Fibroblast of gingiva (primary cell): Measurements from ENCODE around the gene FKBP11.

ENCODE experiments used
- DNase-seq: peaks from one replicate; pipeline ENCODE4 v3.0.0-alpha.2; 2011; ENCODE audit warnings: low read depth

FKBP11 gene

DNA sequence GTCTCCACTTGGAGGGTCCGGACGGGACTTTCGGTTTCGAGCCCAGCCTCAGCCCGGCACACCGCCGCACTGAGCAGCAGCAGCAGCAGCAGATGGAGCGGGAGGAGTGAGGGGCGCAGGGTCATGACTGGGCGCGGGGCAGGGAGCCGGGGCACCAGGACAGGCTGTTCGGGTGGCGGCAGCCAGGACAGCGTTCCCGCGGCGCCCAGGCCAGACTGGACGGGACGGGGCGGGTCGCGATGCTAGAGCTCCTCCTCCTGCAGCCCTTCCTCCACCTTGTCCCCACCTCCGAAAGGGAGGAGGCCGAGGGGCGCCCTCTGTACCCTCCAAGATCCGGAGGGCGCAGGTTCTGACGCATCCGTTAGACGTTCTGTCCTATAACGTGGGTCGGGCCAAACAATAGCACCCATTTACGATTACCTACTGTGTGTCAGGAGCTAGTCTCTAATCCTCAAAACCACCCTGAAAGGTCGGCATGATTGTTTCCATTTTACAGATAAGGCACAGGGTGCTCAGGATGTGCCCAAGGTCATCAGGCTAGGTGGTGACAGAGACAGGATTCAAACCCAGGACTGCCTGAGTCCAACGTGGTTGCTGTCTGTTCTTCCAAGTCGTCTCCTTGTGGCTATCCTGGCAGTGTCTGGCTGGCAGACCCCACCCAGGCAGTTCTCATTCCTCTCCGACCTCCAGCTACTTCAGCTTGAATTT lies at the start of gene FKBP11:
TSS of gene FKBP11 (minus strand) at position 189 of the 708 bp plus-strand sequence. CDS start at position 125, 64 bp downstream.
- peak; percentile 54 for DNase-seq

DNA sequence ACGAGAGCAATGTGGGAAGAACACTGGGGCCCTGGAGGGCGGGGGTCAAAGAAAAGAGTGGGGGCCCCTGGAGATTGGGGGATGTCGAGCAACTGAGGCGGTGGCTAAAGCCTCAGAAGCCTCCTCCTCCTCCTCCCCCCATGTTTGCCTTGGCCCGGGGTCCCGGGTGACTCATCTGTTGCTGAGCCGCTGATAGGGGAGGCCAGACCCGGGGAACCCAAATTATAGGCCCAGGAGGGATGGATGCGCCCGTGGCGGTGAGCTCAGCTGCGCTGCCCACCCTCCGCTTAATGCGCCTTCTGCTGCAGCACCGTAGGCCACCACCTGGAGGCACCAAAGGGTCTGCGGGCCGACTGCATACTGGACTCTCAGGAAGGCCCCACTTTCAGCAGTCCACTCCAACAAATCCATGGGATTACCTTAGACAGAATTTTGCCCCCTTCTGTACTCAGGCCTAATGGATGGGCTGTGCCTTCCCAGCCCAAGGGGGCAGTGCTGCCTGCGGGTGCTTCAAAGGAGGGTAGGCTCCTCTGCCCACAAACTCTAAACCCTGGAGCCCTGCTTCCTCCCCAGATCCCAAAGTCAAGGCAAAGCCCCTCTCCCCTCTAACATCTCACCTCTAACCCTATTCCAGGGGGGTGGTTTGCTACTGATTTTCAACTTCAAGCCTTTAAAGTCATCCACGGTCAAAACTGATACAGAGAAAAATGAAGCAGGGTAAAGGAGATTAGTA lies 48.8 kb upstream of the FKBP11 start:
- DNase-seq = peak; percentile 29

DNA sequence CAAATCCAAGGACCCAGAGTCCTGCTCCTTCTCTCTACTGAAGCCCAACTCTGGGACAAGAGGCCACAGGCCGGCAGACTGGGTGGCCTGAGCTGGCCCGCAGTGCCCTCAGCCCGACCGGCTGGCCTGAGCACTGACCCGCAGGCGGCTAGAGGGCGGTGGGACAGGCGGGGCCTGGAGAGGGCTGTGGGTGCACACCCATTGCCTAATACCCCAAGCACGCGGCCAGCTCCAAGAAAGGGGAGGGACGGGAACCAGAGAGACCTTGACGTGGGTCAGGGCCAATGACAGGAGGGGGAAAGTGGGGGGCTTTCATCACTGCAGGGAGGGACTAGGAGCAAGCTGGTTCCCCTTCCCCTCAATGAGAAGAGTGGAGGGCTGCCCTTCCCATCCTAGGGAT lies 48.2 kb upstream of the FKBP11 start:
- DNase-seq = peak; percentile 35

DNA sequence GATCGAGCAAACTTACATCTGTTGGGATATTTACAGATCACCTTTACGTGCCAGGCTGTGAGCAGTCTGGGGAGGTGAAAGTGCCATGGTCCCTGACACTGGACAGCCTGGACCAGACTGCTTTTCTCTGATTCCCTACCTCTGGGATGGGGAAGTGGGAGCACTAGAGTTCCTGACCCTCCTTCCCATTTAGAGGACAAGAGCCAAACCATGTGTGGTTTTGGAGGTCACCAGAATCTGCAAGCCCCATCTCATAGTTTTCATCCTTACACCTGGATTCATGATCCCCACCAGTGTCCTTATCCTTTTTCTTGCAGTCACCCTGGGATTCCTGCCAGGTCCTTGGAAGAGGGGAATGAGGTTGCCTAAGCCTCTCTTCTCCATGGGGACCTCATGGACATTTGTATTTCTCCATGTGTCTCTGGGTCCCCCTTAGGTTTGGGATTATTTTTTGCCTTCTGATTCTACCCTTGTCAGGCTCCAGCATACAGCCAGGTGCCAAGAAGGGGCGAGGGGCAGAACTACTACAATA lies 47.7 kb upstream of the FKBP11 start:
- DNase-seq = no peak

DNA sequence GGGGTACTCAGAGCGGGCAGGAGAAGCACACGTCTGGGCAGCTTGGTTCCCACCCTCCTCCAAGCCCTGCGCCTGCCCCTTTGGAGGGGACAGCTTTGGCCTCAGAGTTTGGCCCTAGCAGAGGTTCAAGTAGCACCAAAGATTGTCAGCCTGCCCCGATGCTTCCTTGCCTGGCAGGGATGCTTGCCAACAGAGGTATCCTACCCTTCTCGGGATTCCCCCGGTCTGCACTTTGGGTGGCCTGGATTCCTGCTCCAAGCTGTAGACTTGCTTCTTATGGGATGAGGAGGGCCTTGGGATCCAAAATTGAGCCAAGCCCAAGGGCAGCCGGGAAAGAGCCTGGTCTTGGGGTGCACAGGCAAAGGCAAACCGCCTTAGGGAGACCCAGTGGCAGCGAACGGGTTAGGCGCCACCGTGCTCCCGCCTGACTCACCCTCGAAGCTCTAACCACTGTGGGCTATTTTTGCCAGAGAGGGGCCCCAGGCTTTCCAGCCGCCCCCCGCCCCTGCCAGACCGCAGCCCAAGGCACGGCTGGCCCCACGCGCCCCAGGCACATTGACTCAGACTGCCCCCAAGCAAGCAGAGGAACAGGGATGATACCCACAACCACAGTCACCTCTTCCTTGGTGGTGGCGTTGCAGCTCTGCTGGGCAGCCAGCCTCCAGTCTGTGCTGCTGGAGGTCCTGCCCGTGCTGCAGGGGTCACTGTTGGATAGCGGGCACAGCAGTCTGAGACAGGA lies 47.1 kb upstream of the FKBP11 start:
- no peak for DNase-seq

DNA sequence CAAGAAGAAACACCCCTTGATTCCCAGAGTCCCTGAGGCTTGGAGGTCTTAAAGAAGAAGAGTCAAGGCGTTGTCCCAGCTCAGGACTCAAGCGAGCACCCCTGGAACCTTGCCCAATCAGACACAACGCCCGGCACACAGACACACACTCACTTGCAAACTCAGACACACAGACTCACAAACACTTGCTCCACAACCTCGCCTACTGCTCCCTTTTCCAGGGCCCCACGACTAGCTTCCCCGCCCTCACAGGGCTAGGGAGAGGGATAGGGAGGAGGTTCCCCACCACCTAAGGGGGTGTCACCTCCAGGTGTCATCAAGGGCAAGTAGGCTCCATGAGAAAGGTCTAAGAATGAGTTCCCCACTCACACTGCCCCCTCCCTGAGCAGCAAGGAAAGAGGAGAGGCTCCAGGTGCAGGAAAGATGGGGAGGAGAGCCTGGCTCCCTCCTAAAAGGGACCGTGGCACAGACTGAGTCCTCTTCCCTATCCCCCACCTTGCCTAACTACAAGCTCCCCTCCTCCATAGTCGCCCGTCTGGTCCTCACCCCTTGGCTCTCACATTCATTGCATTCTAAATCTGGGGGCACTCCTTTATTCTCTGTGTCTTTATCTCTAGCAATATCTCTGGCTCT lies 45.5 kb upstream of the FKBP11 start:
- no peak for DNase-seq

DNA sequence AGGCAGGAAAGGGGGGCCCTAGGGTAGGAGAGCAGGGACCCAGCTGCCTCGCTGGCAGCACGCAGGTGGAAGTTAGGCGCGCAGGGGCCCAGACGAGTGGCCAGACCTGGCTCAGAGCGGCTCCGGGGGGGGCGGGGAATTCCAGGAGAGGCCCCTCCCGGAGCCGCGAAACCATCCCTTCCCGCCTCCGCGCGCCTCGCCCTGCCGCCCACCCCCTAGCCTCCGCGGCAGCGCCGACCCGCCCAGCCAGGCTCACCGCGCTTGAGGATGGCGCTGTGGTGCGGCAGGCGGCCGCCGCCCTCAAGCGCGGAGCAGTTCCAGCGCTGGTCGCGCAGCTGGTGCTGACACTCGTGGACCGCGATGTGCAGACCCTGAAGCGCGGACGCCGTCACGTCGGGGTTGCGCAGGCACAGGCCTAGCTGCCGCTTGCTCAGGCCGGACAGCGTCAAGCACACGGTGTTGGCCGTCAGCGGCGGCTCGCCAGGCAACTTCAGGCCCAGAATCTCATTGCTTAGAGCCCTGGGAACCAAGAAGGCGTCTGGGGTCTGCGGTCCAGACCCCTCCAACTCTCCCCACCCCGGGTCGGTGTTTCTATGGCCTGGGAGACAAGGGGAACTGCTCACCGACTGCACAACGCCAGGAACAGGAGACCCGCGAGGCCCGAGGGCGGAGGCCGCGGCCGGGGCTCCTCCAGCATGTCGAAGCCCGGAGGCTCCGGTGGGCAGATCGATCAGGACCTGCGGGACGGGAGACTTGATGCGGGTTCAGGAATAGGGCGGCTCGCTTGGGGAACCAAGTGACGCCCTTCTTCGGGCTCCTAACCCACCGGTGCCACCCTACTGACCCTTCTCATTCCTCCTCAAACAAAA lies 44.8 kb upstream of the FKBP11 start:
- DNase-seq = no peak

DNA sequence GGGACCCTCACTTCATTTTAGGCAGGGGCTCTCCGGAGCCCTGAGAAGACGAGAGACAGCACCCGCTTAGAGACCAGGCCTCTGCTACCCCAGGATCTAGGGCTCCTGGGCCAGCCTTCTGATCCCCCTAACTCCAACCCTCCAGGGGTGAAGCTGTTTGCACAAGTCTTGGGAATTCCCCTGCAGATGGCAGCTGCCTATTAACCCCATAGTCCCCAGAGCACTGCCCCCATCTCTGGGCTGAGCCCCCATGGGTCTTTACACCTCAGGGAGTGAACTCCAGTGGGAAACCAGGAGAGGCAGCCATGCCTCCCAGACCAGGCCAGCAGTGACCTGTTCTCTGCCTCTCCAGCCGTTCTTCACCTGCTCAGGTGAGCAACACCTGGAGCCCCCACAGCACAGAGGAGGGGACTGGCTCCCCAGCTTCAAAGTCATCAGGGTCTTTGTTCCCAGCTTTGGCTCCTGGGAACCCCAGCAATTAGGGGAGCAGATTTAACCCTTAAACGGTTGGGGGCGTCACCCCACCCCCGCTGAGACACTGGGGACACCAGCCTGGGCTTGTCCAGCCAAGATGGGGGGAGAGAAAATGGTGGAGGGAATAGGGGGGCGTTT lies 44.0 kb upstream of the FKBP11 start:
- DNase-seq = no peak

DNA sequence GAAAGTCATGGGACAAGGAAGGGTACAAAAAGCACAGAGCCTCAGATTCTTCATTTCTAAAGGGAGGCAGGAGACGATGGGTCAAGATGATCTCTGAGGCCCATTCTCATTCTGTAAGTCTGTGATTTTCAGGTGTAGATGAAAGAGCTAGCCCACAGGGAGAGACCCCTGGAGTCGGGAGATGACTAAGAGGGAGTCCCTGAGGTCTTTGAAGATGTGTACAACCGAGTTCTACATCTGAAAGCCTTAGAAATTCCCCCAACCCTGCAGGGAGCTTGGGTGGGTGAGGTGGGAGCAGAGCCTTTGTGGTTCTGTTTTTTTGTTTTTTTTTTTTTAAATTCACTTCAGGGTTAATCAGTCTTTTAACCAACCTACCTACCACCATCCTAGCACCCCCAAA lies 43.2 kb upstream of the FKBP11 start:
- DNase-seq = no peak

DNA sequence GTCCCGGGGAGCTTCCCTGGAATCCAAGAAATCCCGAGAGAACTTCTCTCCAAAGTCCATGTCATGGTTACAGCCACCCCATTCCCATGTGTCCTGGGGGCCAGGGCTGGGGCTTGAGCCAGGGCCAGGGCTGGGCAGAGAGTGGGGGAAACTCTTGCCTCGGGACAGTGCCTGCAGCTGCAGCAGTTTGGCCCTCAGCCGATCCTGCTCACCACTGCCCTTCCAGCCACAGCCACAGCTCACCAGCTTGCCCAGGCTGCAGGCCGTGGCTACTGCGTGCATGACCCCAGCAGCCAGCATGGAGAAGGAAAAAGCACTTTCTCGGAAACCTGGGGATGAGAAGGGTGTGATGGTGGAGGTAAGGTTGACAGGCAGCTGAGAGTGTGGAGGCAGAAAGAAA lies 42.7 kb upstream of the FKBP11 start:
- DNase-seq = no peak

DNA sequence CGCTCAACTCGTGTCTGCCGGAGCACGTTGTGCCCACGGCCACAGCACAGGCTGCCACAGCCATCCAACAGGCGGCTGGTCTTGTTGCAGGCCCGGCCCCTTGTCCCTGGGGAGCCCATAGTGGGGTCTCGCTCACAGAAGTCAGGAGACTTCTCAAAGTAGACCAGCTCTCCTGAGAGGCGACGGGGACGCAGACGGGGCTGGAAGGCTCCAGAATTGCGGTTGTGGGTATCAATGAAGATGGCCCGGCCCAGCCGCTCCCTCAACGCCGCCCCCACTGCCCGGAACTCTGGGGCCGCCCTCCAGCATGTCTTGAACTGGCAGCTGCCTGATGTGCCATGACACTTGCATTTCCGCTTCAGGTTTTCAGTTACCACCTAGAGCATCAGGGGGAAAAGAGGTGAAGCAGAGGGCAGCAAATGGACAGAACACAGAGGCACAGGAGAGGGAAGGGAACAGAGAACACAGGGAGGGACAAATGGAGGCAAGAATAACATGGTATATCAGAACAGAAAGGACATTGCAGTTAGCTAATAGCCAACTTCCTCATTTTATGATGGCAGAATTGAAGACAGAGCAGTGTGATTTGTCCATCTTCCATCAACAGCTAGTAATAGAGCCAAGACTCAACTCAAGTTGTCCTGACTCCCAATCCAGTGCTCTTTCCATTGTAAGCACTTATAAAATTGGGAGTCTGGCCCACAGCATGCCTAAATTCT lies 41.0 kb upstream of the FKBP11 start:
- no peak for DNase-seq

DNA sequence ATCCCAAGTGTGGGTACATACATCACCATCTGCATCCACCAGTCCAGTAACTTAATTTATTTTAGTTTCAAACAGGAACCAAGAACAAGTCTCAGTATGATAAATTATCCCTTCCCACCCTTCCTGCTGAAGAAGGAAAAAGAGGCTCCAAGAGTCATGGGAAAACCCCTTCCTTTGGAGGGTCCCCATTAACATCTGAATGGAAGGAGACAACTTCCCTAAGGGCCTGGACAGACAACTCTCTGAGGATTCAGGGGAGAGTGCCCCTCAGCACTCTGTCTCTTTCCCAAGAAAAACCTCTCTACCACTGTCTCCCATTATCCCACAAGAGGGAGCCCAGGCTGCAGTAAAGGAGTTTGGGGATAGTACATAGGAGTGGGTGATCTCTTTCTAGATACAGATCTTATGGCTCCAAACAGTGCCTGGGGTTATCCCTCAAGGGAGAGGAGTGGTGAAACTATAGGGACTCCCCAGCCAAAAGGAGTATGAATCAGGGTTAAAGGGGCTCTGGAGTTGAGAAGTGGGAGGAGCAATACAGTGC lies 40.1 kb upstream of the FKBP11 start:
- no peak for DNase-seq

DNA sequence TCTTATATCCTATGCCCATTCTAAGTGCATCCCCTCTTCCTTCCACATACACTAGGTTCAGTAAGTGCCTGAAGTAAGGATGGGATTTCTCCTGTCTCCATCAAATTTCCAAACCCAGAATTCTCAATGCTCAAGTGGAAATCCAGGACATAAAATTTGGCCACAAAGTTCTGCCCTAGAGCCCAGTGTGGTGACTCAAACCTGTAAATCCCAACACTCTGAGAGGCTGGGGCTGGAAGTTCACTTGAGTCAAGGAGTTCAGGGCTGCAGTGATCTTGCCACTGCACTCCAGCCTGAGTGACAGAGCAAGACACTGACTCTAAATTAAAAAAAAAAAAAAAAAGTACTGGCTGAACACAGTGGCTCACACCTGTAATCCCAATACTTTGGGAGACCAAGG lies 36.5 kb upstream of the FKBP11 start:
- DNase-seq = no peak

DNA sequence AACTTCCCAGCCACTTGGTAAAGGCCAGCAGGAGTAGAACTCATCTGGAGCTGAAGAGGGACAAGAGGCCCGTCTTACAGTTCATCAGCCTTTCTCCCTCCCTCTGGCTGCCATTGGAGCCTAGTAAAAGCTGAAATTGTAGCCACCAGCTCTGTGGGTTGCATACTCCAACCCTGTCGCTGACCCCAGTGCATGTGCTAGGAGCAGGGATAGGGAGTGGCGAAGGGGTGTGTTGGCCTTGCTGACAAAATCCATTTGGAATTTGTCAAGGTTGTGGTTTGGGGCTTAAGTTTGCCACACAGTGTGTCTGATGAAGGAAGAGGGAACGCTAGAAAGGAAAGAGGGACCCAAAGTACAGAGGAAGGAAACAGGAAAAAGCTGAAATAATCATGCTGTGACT lies 36.0 kb upstream of the FKBP11 start:
- DNase-seq = no peak

DNA sequence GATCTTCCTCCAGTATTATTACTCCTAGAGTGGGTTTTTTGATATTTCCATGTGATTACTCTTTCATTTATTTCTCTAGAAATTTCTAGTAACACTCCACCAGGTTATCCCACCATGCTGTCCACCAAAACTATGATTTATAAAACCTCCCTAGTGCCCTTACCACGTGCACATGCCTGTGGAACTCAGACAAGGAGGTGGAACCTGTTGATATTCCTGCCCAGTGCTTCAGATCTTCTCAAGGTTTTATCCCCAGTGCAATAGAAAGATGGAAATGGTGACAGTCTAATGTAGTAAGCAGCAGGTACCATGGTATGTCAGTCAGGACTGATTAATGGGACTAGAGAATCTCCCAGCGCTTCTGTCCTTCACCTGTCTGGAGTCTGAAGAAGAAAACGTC lies 35.5 kb upstream of the FKBP11 start:
- no peak for DNase-seq

DNA sequence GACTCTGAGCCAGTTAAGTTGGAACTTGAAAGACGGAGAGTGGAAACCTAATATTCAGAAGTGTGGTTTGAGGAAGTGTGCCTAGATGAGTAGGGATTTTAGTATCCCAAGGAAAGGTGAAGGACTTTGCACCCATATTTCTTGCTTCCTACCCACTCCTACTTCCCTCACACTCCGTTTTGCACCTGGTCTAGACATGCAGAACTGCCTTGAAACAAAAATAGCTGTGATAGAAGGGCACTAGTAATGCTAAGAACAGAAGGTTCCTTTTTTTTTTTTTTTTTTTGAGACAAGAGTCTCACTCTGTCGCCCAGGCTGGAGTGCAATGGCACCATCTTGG lies 32.7 kb upstream of the FKBP11 start:
- DNase-seq = no peak

DNA sequence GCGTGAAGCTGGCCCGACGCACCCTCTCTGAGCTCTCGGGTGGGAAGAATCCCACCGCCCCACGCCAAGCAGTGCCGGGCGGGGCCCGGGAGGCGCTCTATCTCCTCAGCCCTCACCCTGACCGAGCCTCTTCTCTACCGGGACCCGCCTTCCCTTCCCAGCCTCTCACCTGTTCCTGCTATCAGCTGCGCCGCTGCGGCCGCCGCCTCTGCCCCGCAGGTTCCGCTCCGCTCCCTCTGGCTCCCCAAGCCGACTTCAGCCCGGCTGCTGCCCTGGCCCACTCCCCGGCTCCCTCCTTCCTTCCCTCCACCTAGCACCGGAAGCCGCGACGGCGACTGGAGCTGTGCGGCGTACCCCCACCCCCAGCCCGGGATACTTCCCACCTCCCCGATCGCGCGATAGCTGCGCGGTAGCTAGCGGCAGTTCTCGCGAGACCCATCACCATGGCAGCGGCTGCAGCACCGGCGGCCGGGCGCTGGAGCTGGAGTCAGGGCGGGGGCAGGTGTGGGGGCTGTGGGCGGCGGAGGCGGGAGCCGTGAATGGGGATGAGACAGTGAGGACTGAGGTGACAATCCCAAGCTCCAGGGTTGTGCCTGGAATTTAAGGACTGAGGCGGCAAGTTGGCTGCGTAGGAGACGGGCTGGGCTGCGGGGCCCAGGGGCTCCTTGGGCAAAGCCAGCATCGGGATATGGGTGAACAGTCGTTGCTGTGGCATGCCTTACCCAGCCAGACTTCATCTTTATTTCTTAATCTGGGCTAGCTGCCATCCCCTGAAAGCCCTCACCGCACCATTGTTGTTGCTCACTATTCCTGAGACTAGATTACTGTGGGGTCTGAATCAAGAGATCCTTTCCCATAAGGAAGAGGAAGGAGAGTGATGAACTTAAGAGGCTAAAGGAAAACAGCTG lies 32.1 kb upstream of the FKBP11 start, which contains the start of gene ARF3:
TSS of gene ARF3 (minus strand) at position 347 of the 908 bp plus-strand sequence. CDS start 16,392 bp downstream, outside the sequence.
- DNase-seq = peak; percentile 91

DNA sequence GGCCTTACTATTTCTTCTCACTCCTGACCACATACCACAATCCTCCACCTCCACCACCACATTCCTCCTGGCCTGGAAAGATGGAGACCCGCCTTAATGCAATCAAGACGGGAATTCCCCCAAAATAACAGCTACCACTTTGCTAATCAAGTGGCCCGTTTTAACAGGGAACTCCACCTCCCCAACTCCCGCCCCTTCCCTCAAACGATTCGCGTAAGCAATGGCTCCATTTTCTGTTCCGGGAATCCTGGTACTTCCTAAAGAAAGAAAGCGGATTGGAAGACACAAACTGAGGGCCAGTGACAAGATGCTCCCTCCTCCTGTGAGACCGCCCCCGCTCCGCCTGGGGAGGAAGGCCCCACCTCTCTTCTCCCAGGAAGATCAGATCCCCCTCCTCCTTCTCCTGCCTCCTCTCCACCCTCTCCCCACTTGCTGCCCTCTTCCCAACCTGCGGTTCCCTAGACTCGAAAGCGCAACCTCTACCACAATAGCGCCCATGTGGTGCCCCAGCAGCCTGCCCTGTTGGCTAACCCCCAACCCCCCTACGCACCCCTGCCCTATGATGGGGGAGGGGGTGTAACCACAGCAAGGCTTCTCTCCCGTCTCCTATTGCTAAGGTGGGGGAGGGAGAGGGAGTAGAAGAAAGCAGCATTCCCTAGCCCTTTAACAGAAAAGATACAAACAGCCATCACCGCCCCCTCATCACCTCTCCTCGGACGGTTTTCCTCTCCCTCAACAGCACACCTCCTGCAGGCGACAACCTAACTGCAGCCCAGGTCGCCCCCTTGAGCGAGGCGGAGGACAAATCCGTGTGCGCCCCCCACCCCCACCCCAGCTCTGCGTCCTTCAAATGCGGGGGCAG lies 31.2 kb upstream of the FKBP11 start:
- DNase-seq = peak; percentile 97
